ENCODE data around the gene ERVK3-1. TPM values are rescaled to one million over a fixed set of nuclear protein-coding genes. Genes with fewer than 3 reads are reported as not detected.
A peak's percentile ranks its signal among the peaks of the same experiment; 100 is the strongest.
"Not testable (repeated sequence)": the region's sequence is repeated elsewhere in the genome, so short reads cannot be mapped to it uniquely, and the experiment has no call there.

ERVK3-1 gene
- total RNA-seq, 1 experiment from 2014 or later: 68.7 TPM

DNA sequence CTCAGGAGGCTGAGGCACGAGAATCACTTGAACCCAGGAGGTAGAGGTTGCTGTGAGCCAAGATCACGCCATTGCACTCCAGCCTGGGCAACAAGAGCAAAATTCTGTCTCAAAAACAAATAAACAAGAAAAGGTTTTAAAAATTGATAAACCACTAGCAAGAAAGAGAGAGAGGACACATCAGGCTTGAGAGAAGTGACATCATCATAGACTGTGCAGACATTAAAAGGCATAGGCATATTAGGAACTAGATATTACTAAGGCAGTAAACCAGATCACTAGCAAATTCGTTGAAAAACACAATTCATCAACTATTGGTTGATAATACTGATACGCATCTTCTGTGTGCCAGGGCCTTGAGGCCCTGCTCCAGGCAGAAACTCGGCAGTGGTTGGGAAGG lies 40.4 kb downstream of the ERVK3-1 start:
- DNase-seq (ENCODE audit: low read depth): no peak

DNA sequence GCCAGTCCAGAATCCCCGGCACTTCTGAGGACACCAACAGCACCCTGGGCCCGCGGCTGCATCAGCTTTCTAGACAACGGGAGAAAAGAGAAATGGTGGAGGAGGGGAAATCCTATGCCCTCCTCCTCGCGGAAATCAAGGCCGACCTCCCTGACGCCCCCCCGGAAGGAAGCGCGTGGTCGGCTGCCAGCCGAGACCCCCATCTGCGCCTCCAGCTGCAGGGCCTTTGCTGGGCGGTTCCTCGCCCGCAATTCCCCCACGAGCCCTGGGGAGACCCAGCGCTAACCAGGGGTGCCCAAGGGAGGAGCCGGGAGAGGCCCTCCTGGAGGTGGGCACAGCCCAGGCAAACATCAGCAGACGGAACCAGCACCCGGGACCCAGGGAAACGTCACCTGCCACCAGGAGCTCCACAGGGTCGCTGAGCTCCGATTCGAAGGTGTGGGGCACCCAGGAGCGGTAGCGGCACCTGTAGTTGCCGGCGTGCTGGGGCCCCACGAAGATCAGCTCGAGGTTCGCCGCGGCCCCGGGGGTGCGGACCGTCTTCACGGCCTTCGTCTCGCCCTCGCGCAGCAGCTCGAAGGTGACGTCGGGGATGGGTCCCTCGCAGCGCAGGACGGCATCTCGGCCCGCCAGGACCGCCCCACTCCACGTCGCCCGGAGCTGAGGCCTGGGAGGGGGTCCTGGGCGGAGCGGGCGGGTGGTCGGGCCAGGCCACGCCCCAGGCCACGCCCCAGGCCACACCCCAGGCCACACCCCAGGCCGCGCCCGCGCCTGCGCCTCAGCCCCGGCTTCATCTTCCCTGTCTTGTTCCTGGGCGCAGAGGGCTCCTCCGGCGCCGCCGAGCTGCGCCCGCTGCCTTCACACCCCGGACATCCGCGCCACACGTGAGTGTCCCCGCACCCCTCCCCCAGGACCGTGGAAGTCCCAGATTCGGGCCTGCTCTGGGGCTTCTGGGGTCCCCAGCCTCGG lies 42.1 kb downstream of the ERVK3-1 start:
- peak; percentile 79 for DNase-seq (ENCODE audit: low read depth)

DNA sequence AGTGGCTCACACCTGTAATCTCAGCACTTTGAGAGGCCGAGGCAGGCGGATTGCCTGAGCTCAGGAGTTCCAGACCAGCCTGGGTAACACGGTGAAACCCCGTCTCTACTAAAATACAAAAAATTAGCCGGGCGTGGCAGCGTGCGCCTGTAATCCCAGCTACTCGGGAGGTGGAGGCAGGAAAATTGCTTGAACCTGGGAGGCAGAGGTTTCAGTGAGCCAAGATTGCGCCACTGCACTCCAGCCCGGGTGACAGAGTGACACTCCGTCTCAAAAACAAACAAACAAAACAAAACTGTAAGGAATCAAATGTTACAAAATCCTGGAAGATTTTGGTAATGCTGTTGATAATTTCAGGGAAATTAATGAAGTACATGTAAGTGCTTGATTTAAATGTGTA lies 42.9 kb downstream of the ERVK3-1 start:
- DNase-seq (ENCODE audit: low read depth): not testable (repeated sequence)

DNA sequence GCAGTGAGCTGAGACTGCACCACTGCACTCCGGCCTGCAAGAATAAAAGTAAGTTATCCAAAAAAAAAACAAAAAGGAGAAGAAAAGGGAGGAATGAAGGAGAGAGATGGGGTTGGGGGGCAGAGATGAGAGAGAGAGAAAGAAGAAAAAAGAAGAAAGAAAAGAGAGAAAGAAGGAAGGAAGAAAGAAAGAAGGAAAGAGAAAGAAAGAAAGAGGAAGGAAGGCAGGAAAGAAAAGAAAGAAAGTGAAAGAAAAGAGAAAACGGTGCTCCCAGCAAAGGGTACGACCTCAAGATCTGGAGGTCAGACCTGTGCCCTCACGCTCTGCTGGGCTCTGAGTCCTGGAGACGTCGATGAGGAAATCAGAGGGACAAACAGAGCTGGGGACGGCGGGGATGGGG lies 44.4 kb downstream of the ERVK3-1 start:
- DNase-seq (ENCODE audit: low read depth): no peak

DNA sequence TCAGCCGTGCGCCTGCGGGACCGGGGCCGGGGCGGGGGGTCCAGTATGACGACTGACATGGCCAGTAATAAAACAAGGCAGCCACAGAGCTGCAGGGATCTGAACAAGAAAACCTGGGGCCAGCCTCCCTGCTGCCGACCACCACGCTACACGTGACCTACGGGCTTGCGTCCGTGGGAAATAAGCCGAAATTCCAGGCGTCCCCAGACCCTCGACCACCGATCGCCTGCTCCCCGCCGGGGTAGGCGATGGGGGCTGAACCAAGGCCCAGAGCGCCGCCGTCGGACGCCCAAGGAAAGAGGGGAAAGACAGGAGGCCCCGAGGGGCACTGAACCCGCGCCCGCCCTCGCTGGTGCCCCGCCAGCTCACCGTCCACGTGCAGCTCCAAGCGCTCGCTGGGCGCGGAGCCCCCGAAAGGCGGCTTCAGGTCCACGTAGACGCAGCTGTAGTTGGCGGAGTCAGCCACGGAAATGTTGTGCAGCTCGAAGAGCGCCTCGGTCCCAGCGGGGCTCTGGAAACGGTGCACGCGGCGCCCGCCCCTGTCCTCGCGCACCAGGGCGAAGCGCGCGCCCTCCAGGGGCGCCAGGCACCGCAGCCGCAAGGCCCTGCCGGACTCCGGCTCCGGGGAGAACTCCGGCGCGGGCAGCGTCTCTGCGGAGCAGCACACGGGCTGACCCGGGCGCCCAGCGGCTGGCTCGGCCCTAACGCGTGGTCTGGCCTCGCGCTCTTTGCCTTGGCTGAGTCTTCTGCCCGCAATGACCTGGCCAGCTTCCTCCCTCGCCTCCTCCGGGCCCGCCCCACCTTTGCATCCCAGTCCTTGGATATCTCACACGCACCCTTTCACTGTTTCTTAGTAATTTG lies 45.1 kb downstream of the ERVK3-1 start:
- no peak for DNase-seq (ENCODE audit: low read depth)

DNA sequence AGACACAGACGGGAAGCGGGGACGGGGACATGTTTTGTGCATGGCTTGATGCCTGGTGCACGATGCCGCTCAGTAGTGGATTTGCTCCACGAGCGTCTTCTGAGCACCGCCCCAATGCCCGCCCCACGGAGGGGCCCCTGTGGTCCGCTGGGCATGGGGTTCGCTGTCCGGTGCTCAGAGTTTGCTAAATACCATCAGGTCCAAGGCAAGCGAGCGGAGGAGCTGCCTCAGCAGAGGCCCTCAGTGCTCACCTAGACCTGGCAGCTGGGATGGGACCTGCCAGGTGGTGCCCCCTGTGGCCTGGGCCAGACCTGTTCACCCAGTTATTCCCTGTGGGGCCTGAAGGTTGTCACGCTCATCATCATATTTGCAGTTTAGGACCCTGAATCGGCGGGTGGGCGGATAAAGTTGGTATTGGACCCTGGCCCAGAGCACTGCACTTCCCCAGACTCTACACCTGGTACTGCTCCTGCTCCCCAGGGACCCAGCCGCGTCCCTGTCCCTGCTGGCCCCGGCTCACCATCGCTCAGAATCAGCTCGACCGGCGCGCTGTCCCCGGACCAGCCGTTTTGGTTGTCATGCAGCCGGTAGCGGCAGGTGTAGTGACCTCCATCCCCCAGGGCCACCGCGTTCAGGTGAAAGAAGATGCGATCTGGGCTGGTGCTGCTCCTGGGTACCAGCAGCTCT lies 45.8 kb downstream of the ERVK3-1 start:
- no peak for DNase-seq (ENCODE audit: low read depth)

DNA sequence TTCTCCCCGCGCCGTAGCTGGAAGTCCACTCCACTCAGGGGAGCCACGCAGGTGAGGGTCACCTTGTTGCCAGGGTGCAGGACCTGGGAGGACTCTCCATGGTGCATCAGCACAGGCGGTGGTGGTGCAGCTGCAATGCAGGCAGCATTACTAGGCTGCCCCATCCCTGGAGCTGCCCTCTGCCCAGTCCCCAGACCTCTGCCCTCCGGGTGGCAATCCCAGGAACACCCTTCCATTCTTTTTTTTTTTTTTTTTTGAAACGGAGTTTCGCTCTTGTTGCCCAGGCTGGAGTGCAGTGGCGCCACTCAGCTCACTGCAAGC lies 46.3 kb downstream of the ERVK3-1 start:
- no peak for DNase-seq (ENCODE audit: low read depth)

DNA sequence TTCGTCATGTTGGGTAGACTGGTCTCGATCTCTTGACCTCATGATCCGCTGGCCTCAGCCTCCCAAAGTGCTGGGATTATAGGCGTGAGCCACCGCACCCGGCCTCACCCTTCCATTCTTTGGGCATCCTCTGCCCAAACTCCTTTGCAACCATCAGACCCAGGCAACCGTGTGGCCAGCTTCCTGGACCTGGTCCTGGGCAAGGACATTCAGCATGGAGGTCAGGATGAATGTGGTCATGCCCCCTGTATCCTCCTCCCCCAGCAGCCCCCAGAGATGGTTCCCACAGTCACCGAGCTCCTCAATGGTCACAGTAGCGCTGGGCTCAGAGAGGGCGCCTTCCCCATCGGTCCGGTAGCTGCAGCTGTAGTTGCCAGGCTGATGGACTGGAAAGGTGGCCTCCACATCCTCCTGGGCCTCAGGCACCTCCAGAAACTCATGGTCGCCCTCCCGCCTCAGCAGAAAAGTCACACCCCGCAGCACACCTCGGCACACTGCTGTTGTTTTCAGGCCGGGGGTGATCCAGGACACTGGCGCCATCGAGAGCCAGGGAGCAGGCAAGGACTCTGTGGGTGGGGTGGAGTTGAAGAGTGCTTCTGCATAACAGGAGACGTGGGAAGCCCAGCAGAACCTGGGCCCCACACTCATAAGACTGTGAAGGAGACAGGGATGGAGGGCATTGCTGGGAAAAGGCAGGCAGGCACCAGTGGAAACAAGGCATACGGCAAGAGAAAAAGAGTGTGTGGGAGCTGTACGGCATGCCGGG lies 47.0 kb downstream of the ERVK3-1 start:
- no peak for DNase-seq (ENCODE audit: low read depth)

DNA sequence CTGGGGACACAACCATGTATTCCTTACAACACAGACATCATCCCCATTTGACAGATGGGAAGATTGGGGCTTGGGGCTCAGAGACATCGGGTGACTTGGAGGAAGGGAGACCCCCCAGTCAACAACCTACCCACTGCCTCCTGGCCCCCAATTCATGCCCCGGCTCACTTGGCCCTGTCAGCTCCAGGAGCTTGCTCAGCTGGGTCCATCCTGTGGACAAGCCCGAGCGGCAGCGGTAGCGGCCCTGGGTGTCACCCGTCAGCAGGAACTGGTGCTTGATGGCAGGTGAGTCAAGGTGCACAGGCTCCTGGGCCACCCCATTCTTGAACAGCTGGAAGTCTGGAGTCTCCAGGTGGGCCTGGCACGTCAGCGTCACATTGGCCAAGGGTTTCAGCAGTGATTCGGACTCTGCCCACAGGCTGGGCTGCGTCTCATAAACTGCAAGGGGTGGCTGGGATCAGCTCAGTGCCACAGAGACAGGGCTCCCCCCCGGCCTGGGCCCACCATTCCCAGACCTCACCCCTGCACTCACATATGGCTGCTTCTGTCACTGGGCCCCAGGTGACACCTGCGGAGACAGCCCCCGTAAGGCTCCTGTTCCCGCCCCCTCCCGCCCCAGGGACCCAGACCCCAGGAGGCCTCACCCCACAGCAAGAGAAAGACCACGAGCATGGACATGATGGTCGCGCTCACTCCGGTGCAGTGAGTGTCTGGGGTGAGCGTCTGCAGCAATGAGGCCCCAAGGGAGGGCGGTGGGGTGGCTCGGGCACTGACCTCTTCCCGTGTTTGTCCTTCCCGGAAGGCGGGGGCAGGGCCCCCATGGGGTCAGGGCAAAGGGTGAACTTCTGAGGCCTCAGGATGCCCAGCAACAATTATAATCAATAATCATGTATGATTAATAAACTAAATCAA lies 47.8 kb downstream of the ERVK3-1 start, which contains the start of gene A1BG:
A1BG (minus strand) TSS at position 733 of the 912 bp plus-strand sequence; CDS start at position 678, 55 bp downstream.
- DNase-seq (ENCODE audit: low read depth): no peak

DNA sequence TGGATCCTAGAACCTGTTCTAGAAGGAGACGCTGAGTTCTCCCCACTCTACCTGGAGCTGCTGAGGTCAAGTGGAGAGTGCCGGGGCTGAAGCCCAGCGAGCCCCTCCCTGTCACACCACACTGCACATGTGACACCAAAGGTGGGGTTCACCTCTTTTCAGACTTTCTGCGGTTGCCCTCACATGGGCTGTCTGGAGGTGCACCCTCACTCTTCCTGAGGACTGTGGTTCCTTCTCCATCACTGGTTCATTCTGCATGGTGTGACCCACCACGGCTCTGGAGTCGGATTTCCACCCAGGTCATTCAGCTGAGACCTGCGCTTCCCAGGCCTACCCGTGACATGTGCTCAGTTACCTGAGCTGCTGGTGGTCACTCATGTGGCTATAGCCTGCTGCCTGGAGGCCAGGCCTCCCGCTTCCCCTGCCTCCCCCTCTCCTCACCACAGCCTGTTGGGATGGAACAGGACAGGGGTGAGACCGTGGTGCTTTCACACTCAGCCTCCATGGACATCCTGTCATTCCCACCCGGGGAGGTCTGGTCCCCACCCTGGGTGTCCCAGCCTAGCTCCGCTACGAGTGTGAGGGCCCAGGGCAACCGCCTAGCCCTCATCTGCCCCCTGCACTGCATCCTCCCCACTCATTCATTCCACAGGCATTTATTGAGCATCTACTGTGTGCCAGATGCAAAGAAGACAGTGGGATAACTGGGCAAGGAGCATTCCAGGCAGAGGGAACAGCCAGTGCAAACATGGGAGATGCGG lies 48.7 kb downstream of the ERVK3-1 start:
- DNase-seq (ENCODE audit: low read depth): no peak

DNA sequence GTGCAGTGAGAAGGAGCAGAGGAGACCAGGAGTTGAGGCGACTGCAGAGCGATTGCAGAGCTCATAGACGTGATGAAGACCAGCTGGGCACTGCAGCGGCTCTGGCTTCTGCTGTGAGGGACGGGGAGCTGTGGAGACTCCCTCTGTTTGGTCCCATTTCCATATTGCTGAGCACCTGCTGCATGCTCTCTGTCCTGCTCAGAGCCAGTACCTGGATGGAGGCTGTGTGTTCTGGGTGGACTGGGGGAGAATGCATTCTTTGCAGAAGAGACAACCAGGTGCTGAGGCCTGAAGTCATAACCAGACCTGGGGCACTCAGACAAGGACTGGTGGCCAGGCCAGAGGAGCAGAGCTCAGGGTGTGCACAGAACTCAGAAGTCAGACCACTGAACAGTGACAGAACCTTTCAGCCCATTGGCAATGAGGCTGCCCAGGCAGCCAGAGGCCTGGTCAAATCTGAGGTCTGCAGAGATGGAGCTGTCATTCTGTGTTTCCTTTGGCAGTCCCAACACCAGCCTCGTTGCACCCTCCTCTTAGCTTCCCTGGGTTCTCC lies 49.4 kb downstream of the ERVK3-1 start:
- no peak for DNase-seq (ENCODE audit: low read depth)

DNA sequence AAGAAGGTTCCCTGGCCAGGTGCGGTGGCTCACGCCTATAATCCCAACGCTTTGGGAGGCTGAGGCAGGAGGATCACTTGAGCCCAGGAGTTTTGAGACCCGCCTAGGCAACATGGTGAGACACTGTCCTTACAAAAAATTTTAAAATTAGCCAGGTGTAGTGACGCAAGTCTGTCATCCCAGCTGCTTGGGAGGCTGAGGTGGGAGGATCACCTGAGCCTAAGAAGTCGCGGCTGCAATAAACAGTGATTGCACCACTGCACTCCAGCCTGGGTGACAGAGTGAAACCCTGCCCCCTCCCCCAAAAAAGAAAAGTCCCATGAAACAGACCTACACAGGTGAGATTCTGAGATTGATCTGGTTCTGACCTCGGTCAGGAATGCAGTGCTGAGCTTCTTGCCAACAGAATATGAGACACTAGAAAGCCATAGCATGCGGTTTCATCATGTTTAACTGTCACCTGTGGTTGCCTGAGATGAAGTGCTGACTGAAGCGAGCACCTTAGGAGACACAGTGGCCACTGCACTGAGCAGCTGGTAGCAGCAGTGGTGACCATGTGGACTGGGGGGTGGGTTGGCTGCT lies 50.1 kb downstream of the ERVK3-1 start:
- DNase-seq (ENCODE audit: low read depth): no peak

DNA sequence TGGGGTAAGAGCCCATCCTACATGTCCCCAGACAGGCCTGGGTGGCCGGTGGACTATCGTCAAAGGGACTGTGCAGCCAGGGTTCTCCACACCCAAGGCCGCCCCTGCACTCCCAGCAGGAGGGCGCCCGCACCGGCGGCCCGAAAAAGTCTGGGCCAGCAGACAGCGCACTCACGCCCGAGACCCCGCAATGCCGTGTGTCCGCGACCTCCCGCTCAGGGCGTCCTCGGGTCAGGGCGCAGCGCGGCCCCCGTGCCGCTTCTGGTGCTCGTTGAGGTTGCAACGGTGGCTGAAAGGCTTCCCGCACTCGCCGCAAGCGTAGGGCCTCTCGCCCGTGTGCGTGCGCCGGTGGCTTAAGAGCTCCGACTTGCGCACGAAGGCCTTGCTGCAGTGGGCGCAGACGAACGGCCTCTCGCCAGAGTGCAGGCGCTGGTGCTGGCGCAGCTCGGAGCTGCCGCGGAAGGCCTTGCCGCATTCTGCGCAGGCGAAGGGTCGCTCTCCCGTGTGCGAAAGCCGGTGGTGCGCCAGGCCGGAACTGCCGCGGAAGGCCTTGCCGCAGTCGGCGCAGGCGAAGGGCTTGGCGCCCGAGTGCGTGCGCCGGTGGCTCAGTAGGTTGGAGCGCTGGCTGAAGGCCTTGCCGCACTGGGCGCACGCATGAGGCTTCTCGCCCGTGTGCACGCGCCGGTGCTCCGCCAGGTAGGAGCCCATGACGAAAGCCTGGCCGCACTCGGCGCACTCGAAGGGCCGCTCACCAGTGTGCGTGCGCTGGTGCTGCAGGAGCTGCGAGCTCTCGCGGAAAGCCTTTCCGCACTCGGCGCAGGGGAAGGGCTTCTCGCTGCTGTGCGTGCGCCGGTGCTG lies 51.0 kb downstream of the ERVK3-1 start:
- no peak for DNase-seq (ENCODE audit: low read depth)

DNA sequence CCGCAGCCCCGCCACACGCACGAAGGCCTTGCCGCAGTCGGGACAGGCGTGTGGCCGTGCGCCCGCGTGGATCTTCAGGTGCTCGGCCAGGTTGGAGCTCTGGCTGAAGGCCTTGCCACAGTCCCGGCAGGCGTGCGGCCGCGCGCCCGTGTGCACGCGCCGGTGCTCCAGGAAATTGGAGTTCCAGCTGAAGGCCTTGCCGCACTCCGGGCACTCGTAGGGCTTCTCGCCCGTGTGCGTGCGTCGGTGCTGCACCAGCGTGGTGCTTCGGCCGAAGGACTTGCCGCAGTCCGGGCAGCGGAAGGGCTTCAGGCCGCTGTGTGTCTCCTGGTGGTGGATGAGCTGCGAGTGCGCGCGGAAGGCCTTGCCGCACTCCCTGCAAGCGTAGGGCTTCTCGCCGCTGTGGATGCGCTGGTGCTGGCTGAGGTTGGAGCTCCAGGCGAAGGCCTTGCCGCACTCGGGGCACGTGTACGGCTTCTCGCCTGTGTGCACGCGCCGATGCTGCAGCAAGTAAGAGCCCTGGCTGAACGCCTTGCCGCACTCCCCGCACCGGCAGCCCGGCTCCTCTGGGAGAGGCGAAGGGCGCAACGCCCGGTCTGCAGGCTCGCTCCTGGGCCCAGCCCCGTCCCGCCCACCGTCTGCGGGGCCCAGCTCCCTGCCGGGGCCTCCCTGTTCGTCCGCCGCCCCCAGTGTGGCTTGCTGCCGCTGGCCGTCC lies 51.7 kb downstream of the ERVK3-1 start:
- peak; percentile 26 for DNase-seq (ENCODE audit: low read depth)

DNA sequence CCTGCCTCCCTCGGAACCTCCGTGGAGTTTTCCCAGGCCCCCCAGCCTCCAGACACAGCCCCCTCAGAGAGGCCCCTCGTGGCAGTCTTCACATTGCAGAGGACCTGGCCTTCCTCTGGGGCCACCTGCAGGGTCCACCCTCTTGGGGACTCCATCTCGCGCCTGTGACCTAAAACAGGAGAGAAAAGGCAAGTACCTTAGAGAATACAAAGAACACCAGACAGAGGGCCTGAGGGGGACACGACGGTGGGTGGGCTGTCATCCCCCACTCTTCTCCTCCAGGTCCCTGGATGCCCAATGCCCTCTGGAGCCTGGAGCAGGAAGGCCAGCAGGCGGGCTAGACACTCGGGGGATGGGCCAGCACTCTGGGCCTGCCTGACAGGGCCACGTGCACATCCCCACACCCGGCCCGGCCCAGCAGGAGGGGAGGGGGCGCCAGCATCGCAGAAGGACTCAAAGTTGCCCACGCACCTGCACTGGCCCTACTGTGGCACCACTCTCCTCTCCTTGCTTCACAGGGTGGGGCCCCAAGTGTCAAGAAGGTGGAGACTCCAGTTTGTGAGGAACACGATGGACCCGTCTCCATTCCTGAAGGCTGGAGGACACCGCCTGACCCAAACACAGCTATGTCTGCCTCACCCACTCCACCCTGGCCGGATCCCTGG lies 52.4 kb downstream of the ERVK3-1 start:
- DNase-seq (ENCODE audit: low read depth): no peak

DNA sequence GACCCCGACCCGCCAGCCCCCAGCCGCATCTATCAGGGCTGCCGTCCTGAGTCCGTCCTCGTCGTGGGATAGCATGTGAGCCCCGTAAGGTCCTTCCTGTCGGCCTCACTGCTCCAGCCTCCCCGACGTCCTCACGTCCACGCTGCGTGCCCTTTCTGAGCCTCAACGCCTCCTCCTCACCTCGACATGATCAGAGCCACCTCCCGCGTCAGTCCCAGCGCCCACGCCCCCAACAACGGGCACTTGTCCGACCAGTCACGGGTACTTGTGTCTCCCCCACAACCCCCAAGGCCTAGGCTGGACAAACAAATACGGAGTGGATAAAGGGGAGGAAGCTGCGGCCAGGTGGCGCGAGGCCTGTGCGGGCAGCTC lies 56.7 kb downstream of the ERVK3-1 start:
- DNase-seq (ENCODE audit: low read depth): peak; percentile 71

Measured in RPMI7951 (cell line).